ENCODE data around the gene H6PD. TPM values are rescaled to one million over a fixed set of nuclear protein-coding genes. Genes with fewer than 3 reads are reported as not detected.
"Not testable (repeated sequence)": the region's sequence is repeated elsewhere in the genome, so short reads cannot be mapped to it uniquely, and the experiment has no call there.

H6PD gene
- total RNA-seq, 1 donor from 2014 or later = 21.3 TPM

- peak; percentile 69 for DNase-seq
Measured at GRCh38 chr1:9280015-9280860, 45.7 kb downstream of the H6PD start.

DNA sequence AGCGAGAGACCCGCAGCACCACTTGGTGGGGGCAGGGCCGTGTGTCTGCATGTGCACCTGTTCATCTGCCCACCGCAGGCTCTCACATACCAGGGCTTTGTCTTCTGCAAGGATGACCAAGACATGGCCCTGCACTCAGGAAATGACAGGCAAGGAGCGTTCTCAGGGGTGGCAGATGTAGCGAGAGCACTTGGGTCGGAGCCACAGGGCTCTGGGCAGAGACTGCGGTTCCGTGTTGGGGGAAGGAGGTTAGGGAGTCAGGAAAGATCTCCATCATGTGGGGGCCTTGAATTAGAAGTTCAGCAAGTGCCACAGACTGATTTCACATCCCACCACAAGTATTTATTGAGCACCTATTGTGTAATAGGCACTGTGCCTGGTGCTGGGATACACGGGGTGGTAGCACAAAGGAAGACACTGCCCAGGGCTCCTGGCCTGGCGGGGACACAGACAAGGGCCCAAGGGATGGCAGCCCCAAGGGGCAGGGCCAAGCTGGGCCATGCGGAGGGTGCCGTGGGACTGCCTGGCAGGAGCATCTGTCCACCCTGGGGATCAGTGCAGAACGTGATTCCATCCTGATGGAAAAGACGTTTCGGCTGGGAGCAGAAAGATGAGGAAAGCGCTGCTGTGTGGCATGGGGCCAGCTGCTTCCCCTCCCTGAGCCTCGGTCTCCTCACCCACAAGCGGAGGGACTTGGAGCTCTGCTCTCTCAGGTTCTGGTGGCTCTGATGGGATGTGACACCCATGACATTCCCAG is 46.7 kb downstream of the H6PD start:
- no peak for DNase-seq

DNA sequence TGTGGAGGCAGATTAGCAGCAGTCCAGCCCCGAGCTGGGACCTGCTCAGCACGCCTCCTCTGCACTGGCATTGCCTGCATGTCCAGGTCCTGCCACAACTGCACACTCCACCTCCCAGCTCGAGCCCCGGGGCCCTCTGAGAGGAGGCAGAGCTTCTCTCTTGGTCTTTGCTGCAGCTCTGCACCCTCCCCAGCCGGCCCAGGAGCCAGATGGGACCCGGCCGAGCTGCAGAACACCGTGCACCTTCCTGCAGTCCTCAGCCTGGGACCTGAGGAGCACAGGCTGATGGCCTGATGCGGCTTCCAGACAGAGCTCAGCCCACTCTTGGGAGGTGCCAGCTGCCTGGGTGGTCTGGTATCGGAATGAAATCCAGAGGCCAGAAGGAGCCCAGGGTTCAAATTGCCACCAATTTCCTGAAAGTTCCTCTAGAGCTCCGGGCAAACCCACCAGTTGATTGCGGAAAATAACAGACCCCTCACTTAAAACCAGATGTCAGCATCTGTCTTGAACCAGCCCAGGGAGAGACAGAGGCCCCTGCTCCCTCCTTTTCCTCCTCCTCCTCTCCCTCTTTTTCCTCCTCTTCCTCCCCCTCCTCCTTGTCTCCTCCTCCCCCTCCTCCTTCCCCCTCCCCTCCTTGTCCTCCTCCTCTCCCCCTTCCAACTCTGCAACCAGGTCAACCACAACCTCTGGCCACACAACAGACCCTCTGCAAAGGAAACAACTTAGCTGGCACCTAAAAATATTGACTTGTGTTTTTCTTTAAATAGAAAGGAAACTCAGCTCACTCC is 47.5 kb downstream of the H6PD start:
- DNase-seq = no peak

DNA sequence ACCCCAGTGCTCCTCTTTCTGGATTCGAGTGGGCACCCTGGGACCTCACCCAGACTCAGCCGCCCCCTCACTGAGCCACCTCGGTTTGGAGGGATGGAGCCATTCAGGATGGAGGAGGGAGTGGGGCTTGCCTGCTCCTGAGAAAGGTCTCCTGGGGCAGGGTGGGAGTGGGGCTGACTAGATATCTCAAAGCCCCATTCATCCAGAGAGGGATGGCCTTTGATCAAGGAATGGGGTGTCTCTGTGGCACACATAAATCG is 48.1 kb downstream of the H6PD start:
- no peak for DNase-seq

- DNase-seq = no peak
Measured at GRCh38 chr1:9284061-9284460, 49.5 kb downstream of the H6PD start.

- DNase-seq = no peak
Measured at GRCh38 chr1:9286556-9286955, 52.0 kb downstream of the H6PD start.

- peak; percentile 84 for DNase-seq
Measured at GRCh38 chr1:9289090-9289534, 54.5 kb downstream of the H6PD start.

DNA sequence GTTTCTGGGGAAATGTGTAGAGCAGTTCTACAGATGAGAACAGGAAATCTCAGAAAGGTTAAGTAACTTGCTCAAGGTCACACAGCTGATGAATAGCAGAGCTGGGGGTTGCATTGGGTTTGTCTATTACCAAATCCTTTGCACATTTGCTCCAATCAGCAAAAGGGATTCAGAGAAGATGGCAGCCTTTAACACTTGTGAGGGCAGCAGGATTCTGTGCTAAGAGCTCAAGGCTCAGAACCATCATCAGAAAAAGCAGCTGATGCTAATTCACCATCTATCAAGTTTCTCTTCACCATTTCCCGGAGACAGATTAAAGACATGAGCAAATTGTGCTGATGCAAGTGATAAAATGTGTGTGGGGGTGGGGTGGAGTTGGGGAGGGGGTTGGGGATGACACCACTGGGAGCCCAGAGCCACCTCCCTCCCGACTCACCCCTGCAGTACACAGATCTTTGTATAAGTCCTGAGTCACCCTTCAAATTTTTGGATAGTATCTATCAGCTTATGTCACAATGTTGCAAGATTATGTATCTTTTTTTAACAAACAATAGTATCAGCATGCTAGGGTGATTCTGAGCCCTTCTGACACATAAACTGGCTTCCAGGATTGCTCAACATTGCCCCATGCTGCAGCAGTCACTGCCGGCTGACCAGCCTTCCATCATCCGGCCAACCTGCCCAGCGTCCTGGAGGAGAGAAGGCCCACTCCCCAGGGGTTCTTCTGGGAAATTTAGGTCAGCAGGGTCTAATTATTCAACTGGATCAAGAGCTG is 55.3 kb downstream of the H6PD start:
- peak; percentile 49 for DNase-seq

DNA sequence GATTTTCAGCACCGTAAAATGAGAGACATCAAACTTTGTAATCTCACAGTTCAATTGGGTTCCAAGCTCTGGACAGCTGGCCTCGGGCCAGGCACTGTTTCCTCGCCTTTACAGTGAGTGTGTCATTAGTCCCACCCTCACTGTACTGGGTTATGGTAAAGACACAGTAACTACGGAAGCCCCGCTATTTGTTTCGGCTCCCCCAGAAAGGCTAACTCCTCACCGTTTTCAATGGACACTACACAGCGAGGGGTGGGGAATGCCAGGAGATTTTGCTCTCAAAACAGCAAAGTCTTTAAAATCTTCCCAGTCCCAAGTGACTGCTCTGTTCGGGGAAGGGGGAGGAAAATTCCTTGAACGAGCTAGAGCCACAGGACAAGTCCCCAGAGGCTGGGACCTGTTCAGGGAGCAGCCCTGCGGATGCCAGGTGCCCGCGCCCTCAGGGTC is 57.4 kb downstream of the H6PD start:
- DNase-seq = peak; percentile 85

- DNase-seq = peak; percentile 83
Measured at GRCh38 chr1:9292361-9293240, 58.0 kb downstream of the H6PD start, which contains the start of gene SPSB1. Gene SPSB1 (plus strand): TSS chr1:9292894. CDS start chr1:9355892, 62,998 bp downstream.

DNA sequence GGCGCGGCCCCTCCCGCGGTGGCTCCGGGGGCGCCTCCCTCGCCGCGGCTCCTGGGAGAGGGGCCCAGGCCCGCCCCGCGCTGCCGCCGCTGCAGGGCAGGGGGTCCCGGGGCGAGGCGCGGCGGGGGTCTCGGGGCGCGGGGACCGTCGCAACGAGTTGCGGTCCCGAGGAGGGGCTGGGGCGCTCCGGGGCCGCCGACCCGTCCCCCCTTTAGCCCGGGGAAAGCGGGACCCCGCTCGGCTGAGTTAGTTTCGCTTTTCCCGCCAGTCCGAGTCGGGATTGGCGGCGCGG is 58.6 kb downstream of the H6PD start:
- DNase-seq = no peak

- peak; percentile 54 for DNase-seq
Measured at GRCh38 chr1:9293533-9294404, 59.2 kb downstream of the H6PD start.

DNA sequence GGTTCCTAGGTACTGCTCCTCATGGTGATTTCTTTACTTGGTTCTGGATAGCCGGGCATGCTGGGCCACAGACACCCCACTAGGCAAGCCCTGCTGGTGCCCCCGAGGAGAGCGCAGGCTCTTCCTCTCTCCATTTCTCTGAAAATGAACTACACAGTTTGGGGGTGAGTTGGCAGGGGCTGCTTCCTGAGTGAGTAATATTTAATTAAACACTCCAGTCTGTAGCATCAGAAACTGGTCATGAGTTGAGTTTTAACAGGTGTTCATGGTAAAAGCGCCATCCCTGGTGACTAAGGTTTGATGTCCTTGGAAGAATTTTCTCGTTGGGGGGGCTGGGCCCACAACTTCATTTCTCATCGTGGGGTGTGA is 59.8 kb downstream of the H6PD start:
- peak; percentile 88 for DNase-seq

- DNase-seq = peak; percentile 51
Measured at GRCh38 chr1:9294910-9295636, 60.5 kb downstream of the H6PD start.

DNA sequence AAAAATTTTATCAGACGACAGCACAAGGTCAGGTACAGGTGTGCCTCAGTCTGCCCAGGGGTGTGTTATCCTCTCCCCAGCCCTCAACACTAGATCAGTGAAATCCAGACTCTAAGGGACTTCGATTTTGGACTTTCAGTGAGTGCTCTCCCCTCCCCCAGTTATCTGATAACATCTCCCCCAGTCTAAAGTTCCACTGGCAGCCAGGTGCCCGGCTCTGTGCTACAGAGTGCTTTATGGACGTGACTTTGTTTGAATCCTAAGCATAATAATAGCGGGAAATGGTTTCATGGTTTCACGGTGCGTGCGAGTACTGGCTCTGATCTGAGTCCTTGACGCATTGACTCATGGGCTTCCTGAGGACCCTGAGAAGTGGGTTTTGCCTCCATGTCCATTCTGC is 61.3 kb downstream of the H6PD start:
- DNase-seq = no peak

GRCh38 chr1:9296850-9297249 is 62.3 kb downstream of the H6PD start:
- no peak for DNase-seq

DNA sequence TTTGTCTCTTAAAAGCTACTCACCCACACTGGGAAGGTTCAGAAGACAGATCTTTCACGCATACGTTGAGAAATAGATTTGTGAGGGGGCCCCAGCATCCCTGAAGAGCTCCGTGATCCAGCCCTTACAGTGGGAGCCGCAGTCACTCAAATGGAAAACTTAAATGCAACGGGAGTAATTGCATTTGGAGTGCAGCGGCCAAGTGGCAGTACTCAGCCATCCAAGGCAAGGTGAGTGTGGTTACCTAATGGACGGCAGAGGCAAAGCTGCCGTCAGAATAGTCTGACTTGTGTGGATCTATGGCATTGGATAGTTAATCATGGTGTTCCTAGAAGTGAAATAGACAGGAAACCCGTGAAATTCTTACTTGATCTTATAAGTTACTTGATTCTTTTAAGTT is 63.3 kb downstream of the H6PD start:
- DNase-seq = no peak

DNA sequence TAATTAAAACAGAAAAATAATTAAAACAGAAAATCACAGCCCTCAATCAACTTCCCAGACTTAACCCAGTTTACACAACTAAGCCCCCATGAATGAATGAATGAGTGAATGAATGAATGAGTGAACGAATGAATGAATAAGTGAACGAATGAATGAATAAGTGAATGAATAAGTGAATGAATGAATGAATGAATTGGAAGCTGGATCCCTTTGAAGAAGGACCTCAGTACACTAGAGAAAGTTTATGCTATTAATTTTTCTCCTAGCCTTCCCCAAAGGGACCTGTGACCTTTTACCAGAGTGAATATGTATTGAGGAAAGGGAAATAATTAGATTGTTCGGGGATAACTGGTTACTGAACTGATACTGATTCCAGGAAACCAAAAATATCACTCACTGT is 63.7 kb downstream of the H6PD start:
- no peak for DNase-seq

DNA sequence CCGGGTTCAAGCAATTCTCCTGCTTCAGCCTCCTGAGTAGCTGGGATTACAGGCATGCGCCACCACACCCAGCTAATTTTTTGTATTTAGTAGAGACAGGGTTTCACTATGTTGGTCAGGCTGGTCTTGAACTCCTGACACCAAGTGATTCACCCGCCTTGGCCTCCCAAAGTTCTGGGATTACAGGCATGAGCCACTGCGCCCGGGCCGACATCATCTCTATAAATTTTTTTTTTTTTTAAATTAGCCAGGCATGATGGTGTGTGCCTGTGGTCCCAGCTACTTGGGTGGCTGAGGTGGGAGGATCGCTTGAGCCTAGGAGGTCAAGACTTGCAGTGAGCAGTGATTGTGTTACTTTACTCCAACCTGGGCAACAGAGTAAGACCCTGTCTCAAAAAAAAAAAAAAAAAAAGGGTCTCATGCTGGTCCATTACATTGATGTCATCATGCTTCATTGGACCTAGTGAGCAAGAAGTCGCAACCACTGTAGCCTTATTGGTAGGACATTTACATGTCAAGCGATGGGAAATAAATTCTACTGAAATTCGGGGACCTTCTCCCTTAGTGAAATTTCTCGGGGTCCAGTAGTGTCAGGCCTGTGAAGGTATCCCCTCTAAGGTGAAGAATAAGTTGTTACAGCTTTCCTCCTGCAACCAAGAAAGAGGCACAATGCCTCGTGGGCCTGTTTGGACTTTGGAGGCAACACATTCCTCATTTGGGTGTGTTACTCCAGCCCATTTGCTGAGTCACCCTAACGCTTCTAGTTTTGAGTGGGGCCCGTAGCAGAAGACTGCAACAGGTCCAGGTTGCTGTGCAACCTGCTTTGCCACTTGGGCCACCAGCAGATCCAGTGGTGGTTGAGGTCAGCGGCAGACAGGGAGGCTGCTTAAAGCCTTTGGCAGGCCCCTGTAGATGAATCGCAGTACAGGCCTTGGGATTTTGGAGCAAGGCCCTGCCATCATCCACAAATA is 65.3 kb downstream of the H6PD start:
- not testable (repeated sequence) for DNase-seq
